ENCODE measurements around the gene TMIGD1. TPM values are rescaled to one million over a fixed set of nuclear protein-coding genes. Genes with fewer than 3 reads are reported as not detected.

Gene TMIGD1
- polyA plus RNA-seq, 1 donor from 2014 or later: not detected

GRCh38 chr17:30296499-30297080, 37.3 kb downstream of the TMIGD1 start:
- Mint-ChIP-seq H3K27me3 (no peaks in the 10 kb centered on the region), H3K27ac (no peak overlapping the region), H3K4me1 (peaks cover 0 to 10% (median 8%) of the 10 kb centered on the region in 3 donors), H3K36me3 (no peaks in the 10 kb centered on the region), H3K4me3 (no peak overlapping the region), H3K9me3 (peaks cover 0 to 3% (median 0%) of the 10 kb centered on the region in 3 donors)

- no peaks in the 10 kb centered on the region for H3K27me3 Mint-ChIP-seq
- peaks cover 0 to 2% (median 0%) of the 10 kb centered on the region in 3 donors for H3K9me3 Mint-ChIP-seq
- peak overlapping the region in 2 of 4 donors; percentile 83 to 87 for H3K4me3 Mint-ChIP-seq
- peaks cover 3% of the 10 kb centered on the region for H3K36me3 Mint-ChIP-seq
- H3K27ac Mint-ChIP-seq: peak overlapping the region in 2 of 3 donors; percentile 75 to 76
- peaks cover 12 to 19% (median 14%) of the 10 kb centered on the region in 3 donors for H3K4me1 Mint-ChIP-seq
These were observed 41.5 kb downstream of the TMIGD1 start for GRCh38 chr17:30292286-30292858.

- Mint-ChIP-seq H3K4me1 (peaks cover 12 to 19% (median 14%) of the 10 kb centered on the region in 3 donors), H3K27ac (peak within 1 kb of the TSS; percentile 75 to 77 (median 76)), H3K36me3 (peaks cover 3% of the 10 kb centered on the region), H3K9me3 (no peaks in the 10 kb centered on the region), H3K4me3 (peak within 1 kb of the TSS; percentile 89 to 99 (median 96)), H3K27me3 (no peaks in the 10 kb centered on the region)
These were observed 42.1 kb downstream of the TMIGD1 start, which contains the start of gene BLMH for GRCh38 chr17:30291543-30292285. Gene BLMH, minus strand, starts transcription at chr17:30291944. Its CDS starts 125 bp downstream, at chr17:30291819.

- Mint-ChIP-seq H3K9me3 (no peaks in the 10 kb centered on the region), H3K27ac (peak overlapping the region in 1 of 3 donors; percentile 77), H3K27me3 (no peaks in the 10 kb centered on the region), H3K4me3 (peak overlapping the region; percentile 89 to 99 (median 96)), H3K36me3 (peaks cover 3% of the 10 kb centered on the region), H3K4me1 (peaks cover 12 to 19% (median 14%) of the 10 kb centered on the region in 3 donors)
These were observed 42.9 kb downstream of the TMIGD1 start for GRCh38 chr17:30290696-30291542.

- no peak overlapping the region for H3K27ac Mint-ChIP-seq
- H3K36me3 Mint-ChIP-seq: peaks cover 3% of the 10 kb centered on the region
- no peaks in the 10 kb centered on the region for H3K27me3 Mint-ChIP-seq
- peak overlapping the region in 2 of 4 donors; percentile 84 to 99 for H3K4me3 Mint-ChIP-seq
- H3K9me3 Mint-ChIP-seq: no peaks in the 10 kb centered on the region
- H3K4me1 Mint-ChIP-seq: peaks cover 12 to 19% (median 14%) of the 10 kb centered on the region in 3 donors
These were observed 43.8 kb downstream of the TMIGD1 start for GRCh38 chr17:30290077-30290476.

GRCh38 chr17:30279156-30279555, 54.7 kb downstream of the TMIGD1 start:
- H3K36me3 Mint-ChIP-seq: peaks cover 4% of the 10 kb centered on the region
- peaks cover 3 to 10% (median 6%) of the 10 kb centered on the region in 3 donors for H3K4me1 Mint-ChIP-seq
- H3K4me3 Mint-ChIP-seq: no peak overlapping the region
- no peaks in the 10 kb centered on the region for H3K9me3 Mint-ChIP-seq
- no peak overlapping the region for H3K27ac Mint-ChIP-seq
- H3K27me3 Mint-ChIP-seq: no peaks in the 10 kb centered on the region

- Mint-ChIP-seq H3K9me3 (no peaks in the 10 kb centered on the region), H3K27me3 (no peaks in the 10 kb centered on the region), H3K36me3 (peaks cover 4% of the 10 kb centered on the region), H3K4me1 (peaks cover 3 to 10% (median 6%) of the 10 kb centered on the region in 3 donors), H3K27ac (no peak overlapping the region), H3K4me3 (no peak overlapping the region)
These were observed 55.8 kb downstream of the TMIGD1 start for GRCh38 chr17:30278032-30278431.

- Mint-ChIP-seq H3K27me3 (no peaks in the 10 kb centered on the region), H3K36me3 (peaks cover 2% of the 10 kb centered on the region), H3K27ac (no peak overlapping the region), H3K9me3 (no peaks in the 10 kb centered on the region), H3K4me3 (no peak overlapping the region), H3K4me1 (peaks cover 3 to 10% (median 6%) of the 10 kb centered on the region in 3 donors)
These were observed 57.9 kb downstream of the TMIGD1 start for GRCh38 chr17:30275911-30276310.

GRCh38 chr17:30274887-30275286, 59.0 kb downstream of the TMIGD1 start:
- Mint-ChIP-seq H3K27ac (no peak overlapping the region), H3K9me3 (no peaks in the 10 kb centered on the region), H3K4me3 (no peak overlapping the region), H3K27me3 (no peaks in the 10 kb centered on the region), H3K36me3 (peaks cover 2% of the 10 kb centered on the region), H3K4me1 (peaks cover 3 to 10% (median 6%) of the 10 kb centered on the region in 3 donors)

GRCh38 chr17:30273373-30273772, 60.5 kb downstream of the TMIGD1 start:
- Mint-ChIP-seq H3K27ac (no peak overlapping the region), H3K9me3 (no peaks in the 10 kb centered on the region), H3K4me3 (no peak overlapping the region), H3K27me3 (no peaks in the 10 kb centered on the region), H3K36me3 (peaks cover 3% of the 10 kb centered on the region), H3K4me1 (peaks cover 3 to 10% (median 6%) of the 10 kb centered on the region in 3 donors)

- H3K4me1 Mint-ChIP-seq: peaks cover 0 to 5% (median 3%) of the 10 kb centered on the region in 3 donors
- no peaks in the 10 kb centered on the region for H3K27me3 Mint-ChIP-seq
- no peak overlapping the region for H3K4me3 Mint-ChIP-seq
- H3K36me3 Mint-ChIP-seq: peaks cover 3% of the 10 kb centered on the region
- H3K9me3 Mint-ChIP-seq: no peaks in the 10 kb centered on the region
- no peak overlapping the region for H3K27ac Mint-ChIP-seq
These were observed 62.8 kb downstream of the TMIGD1 start for GRCh38 chr17:30271102-30271501.

GRCh38 chr17:30267625-30268024, 66.2 kb downstream of the TMIGD1 start:
- no peaks in the 10 kb centered on the region for H3K9me3 Mint-ChIP-seq
- no peak overlapping the region for H3K4me3 Mint-ChIP-seq
- no peaks in the 10 kb centered on the region for H3K27me3 Mint-ChIP-seq
- H3K4me1 Mint-ChIP-seq: no peaks in the 10 kb centered on the region
- H3K27ac Mint-ChIP-seq: no peak overlapping the region
- peaks cover 3% of the 10 kb centered on the region for H3K36me3 Mint-ChIP-seq
